Prostate gland (tissue), 2 donors: ENCODE results near the gene PEX1. TPM values are rescaled to one million over a fixed set of nuclear protein-coding genes. Genes with fewer than 3 reads are reported as not detected.
"Not testable (repeated sequence)": the region's sequence is repeated elsewhere in the genome, so short reads cannot be mapped to it uniquely, and the experiment has no call there.

Experiments
- DNase-seq: peaks from one replicate; pipeline ENCODE4 v3.0.0-alpha.2; 2019; ENCODE audit warnings: low spot score
- H3K27ac ChIP-seq, 2 donors: fragments of 200-600 bp; sonication (generic); 2 replicates each; pipeline ENCODE4 v1.5.1; 2017 to 2019
- H3K27me3 ChIP-seq: fragments of 200-600 bp; sonication (generic); replicated peaks from 2 replicates; pipeline ENCODE4 v1.5.1; 2019; ENCODE audit not compliant: insufficient read depth
- H3K36me3 ChIP-seq, 2 donors: fragments of 200-600 bp; sonication (generic); 1 replicate in 1 of 2; 2 replicates in 1 of 2; pipeline versions ENCODE4 v1.5.1 to v1.8.1; 2017 to 2019
- H3K4me1 ChIP-seq: fragments of 200-600 bp; sonication (generic); replicated peaks from 2 replicates; pipeline ENCODE4 v1.5.1; 2019
- H3K4me3 ChIP-seq, 2 donors: fragments of 200-600 bp; sonication (generic); 2 replicates each; pipeline ENCODE4 v1.5.1; 2017 to 2019
- H3K9me3 ChIP-seq: fragments of 200-600 bp; sonication (generic); 2 replicates; pipeline ENCODE4 v1.5.1; 2017
- CTCF ChIP-seq, 4 experiments: fragments of 200-600 bp in 2 of 4; fragments of 450-650 bp in 2 of 4; sonication (generic) in 2 of 4; IDR thresholded peaks; 1 replicate in 3 of 4; 2 replicates in 1 of 4; pipeline ENCODE4 v1.5.1; 2016 to 2019; ENCODE audit warnings: antibody characterized with exemption in 4 of 4, mild to moderate bottlenecking in 2 of 4, moderate library complexity in 2 of 4
- POLR2A ChIP-seq: fragments of 450-650 bp; IDR thresholded peaks from one replicate; pipeline ENCODE4 v1.6.1; 2016; ENCODE audit warnings: antibody characterized with exemption, mild to moderate bottlenecking
- POLR2AphosphoS5 ChIP-seq: sonication (generic); formaldehyde crosslinking; IDR thresholded peaks from one replicate; pipeline ENCODE4 v1.6.1; 2017; ENCODE audit warnings: antibody characterized with exemption
- WGBS: methylation state at CpG from one replicate; pipeline ENCODE4 v1.1.5; 2018; 5-methylcytosine and 5-hydroxymethylcytosine counted together
- intact Hi-C: fragments of 100-400 bp; cut with DNase I; formaldehyde crosslinking; loops from one replicate; pipeline ENCODE4 v1.14.2; 2022
- total RNA-seq, 2 donors: library from RNA; depleted of rRNA; stranded (reverse); fragments of >200 nt; gene quantifications; one replicate each; pipeline ENCODE4 v1.1.0, GENCODE V29; 2016

Gene PEX1
- total RNA-seq, 2 donors from 2014 or later: 17.3 to 23.0 TPM

GRCh38 chr7:92478711-92479110 is 49.6 kb downstream of the PEX1 start:
- Histone ChIP-seq H3K27me3 (no peaks in the 10 kb centered on the region), H3K27ac (no peak overlapping the region), H3K4me3 (no peak overlapping the region), H3K4me1 (no peaks in the 10 kb centered on the region), H3K36me3 (no peaks in the 10 kb centered on the region), H3K9me3 (no peaks in the 10 kb centered on the region)
- WGBS: 93% methylated on average over 4 of the region's 4 CpGs
- TF ChIP-seq POLR2AphosphoS5: no peak
- no peak for TF ChIP-seq POLR2A
- TF ChIP-seq CTCF (IDR thresholded peaks at IDR 0.05): no peak
- DNase-seq: no peak
- intact Hi-C loops: no loop called here

DNA sequence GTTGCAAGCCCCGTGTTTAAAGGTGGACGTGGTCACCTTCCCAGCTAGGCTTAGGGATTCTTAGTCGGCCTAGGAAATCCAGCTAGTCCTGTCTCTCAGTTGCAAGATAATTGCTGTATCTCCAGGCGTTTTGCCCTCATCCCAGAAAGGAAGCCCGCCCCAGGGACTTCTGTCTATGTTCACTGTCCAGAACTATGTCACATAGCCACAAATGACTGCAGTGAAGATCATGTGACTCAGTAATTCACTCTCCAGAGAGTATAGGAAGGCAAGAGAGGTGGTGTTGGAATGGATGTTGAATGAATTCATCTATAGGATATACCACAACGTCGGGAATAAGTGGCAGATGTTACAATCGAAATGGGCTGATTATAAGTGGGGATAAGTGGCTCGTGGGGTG is 50.2 kb downstream of the PEX1 start:
- Histone ChIP-seq H3K4me1 (no peaks in the 10 kb centered on the region), H3K27ac (no peak overlapping the region), H3K36me3 (no peaks in the 10 kb centered on the region)

DNA sequence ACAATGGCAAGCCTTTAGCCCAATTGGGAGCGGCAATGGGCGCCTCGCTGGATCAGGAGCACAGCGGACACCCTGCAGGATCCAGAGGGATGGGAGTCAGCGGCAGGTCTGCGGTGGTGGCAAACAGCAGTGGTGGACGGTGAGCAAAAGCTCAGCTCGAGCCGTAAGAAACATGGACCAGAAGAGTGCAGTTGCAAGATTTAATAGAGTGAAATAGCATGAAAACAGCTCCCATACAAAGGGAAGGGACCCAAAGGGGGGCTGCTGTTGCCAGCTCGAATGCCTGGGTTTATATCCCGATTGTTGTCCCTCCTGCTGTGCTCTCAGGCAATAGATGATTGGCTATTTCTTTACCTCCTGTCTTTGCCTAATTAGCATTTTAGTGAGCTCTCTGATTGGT is 50.6 kb downstream of the PEX1 start, which contains the start of gene ERVW-1:
Gene ERVW-1 (minus strand): TSS at position 266 of the 400 bp plus-strand sequence. CDS start 7,565 bp downstream, outside the sequence.
- H3K27ac ChIP-seq, H3K36me3 ChIP-seq, H3K27me3 ChIP-seq, DNase-seq, H3K4me1 ChIP-seq, intact Hi-C loops, H3K4me3 ChIP-seq, H3K9me3 ChIP-seq: not testable (repeated sequence)
- WGBS: 95% methylated on average over 11 of the region's 11 CpGs

More for the DNA sequence above, 50.2 kb downstream of the PEX1 start:
- no peak for DNase-seq
- H3K4me3 ChIP-seq: no peak overlapping the region
- 89% methylated on average over 9 of the region's 9 CpGs for WGBS
- H3K27me3 ChIP-seq: no peaks in the 10 kb centered on the region
- TF ChIP-seq CTCF (IDR thresholded peaks at IDR 0.05) (no peak), POLR2AphosphoS5 (no peak), POLR2A (no peak)
- intact Hi-C loops: no loop called here
- H3K9me3 ChIP-seq: no peaks in the 10 kb centered on the region

GRCh38 chr7:92475851-92476590 is 52.3 kb downstream of the PEX1 start:
- H3K27ac ChIP-seq, DNase-seq: not testable (repeated sequence)

GRCh38 chr7:92475261-92475770 is 53.0 kb downstream of the PEX1 start:
- H3K27me3 ChIP-seq, H3K36me3 ChIP-seq, H3K27ac ChIP-seq, H3K4me3 ChIP-seq, H3K4me1 ChIP-seq, DNase-seq, intact Hi-C loops, H3K9me3 ChIP-seq: not testable (repeated sequence)
- WGBS: 93% methylated on average over 12 of the region's 12 CpGs

More at GRCh38 chr7:92475851-92476590, 52.3 kb downstream of the PEX1 start:
- H3K36me3 ChIP-seq, H3K4me1 ChIP-seq, intact Hi-C loops, H3K9me3 ChIP-seq, H3K4me3 ChIP-seq, H3K27me3 ChIP-seq: not testable (repeated sequence)
- WGBS: 94% methylated on average over 11 of the region's 11 CpGs

- H3K27ac ChIP-seq, H3K4me3 ChIP-seq, H3K36me3 ChIP-seq, H3K4me1 ChIP-seq, H3K27me3 ChIP-seq, intact Hi-C loops, H3K9me3 ChIP-seq: not testable (repeated sequence)
- 67% methylated on average over 10 of the region's 10 CpGs for WGBS
- DNase-seq: peak; percentile 39
- TF ChIP-seq POLR2AphosphoS5: peak; percentile 12
Measured at GRCh38 chr7:92473989-92474388, 54.3 kb downstream of the PEX1 start.

GRCh38 chr7:92468589-92468988 is 59.7 kb downstream of the PEX1 start:
- H3K4me3 ChIP-seq, DNase-seq, H3K4me1 ChIP-seq, H3K9me3 ChIP-seq, H3K27ac ChIP-seq, H3K27me3 ChIP-seq, intact Hi-C loops, H3K36me3 ChIP-seq: not testable (repeated sequence)
- WGBS: 96% methylated on average over 9 of the region's 9 CpGs
